Stimulated activated effector memory CD8-positive, alpha-beta T cell treated with anti-CD3 and anti-CD28 coated beads, Interleukin-12 subunit alpha, Interleukin-12 subunit beta, amount 100 ng/mL, for 72 hours (primary cell): ENCODE data around the gene CBL.
A peak's percentile ranks its signal among the peaks of the same experiment; 100 is the strongest.

Experiments used
- ATAC-seq: fragments of 150-1000 bp; cut with Tn5 transposase; 2 replicates; pipeline ENCODE4 v1.10.0; 2021
- DNase-seq, 2 donors: peaks; one replicate each; pipeline ENCODE4 v3.0.0; 2021 to 2022; ENCODE audit warnings: low spot score in 2 of 2
- H3K27ac Mint-ChIP-seq: one replicate; pipeline ENCODE4 v1.8.0; 2022; ENCODE audit warnings: mild to moderate bottlenecking, mixed read lengths
- H3K36me3 Mint-ChIP-seq: one replicate; pipeline ENCODE4 v1.8.0; 2022; ENCODE audit warnings: mild to moderate bottlenecking, mixed read lengths
- H3K4me1 Mint-ChIP-seq: one replicate; pipeline ENCODE4 v1.8.0; 2022; ENCODE audit warnings: mixed read lengths
- H3K4me3 Mint-ChIP-seq: one replicate; pipeline ENCODE4 v1.8.0; 2022; ENCODE audit warnings: mild to moderate bottlenecking, mixed read lengths
- H3K9me3 Mint-ChIP-seq: one replicate; pipeline ENCODE4 v1.8.0; 2022; ENCODE audit warnings: mixed read lengths

The CBL gene

GRCh38 chr11:119316729-119317591 lies 110.8 kb downstream of the CBL start, which contains the start of gene MCAM:
TSS of gene MCAM (minus strand) at chr11:119317130. CDS start at chr11:119317101, 29 bp downstream.
- peaks cover 11% of the 10 kb centered on the region for H3K36me3 Mint-ChIP-seq
- no peak for DNase-seq
- peaks cover 41% of the 10 kb centered on the region for H3K4me1 Mint-ChIP-seq
- H3K9me3 Mint-ChIP-seq: no peaks in the 10 kb centered on the region
- ATAC-seq: no peak
- peak within 1 kb of the TSS; percentile 82 for H3K4me3 Mint-ChIP-seq
- peak within 1 kb of the TSS; percentile 73 for H3K27ac Mint-ChIP-seq

GRCh38 chr11:119317592-119318239 lies 111.6 kb downstream of the CBL start:
- peaks cover 41% of the 10 kb centered on the region for H3K4me1 Mint-ChIP-seq
- DNase-seq (no peak), ATAC-seq (no peak)
- H3K36me3 Mint-ChIP-seq: peaks cover 5% of the 10 kb centered on the region
- H3K27ac Mint-ChIP-seq: no peak overlapping the region
- H3K4me3 Mint-ChIP-seq: peak overlapping the region; percentile 82
- H3K9me3 Mint-ChIP-seq: no peaks in the 10 kb centered on the region

- DNase-seq: no peak
- no peaks in the 10 kb centered on the region for H3K9me3 Mint-ChIP-seq
- H3K4me1 Mint-ChIP-seq: peaks cover 46% of the 10 kb centered on the region
- H3K27ac Mint-ChIP-seq: peak overlapping the region; percentile 82
- peak; percentile 71 for ATAC-seq
- peaks cover 5% of the 10 kb centered on the region for H3K36me3 Mint-ChIP-seq
- peak overlapping the region; percentile 82 for H3K4me3 Mint-ChIP-seq
These were observed 112.3 kb downstream of the CBL start for GRCh38 chr11:119318240-119319135.

- no peaks in the 10 kb centered on the region for H3K9me3 Mint-ChIP-seq
- peaks cover 50% of the 10 kb centered on the region for H3K4me1 Mint-ChIP-seq
- no peak for ATAC-seq
- peak overlapping the region; percentile 82 for H3K27ac Mint-ChIP-seq
- H3K36me3 Mint-ChIP-seq: peaks cover 5% of the 10 kb centered on the region
- DNase-seq: no peak
- H3K4me3 Mint-ChIP-seq: peak overlapping the region; percentile 82
These were observed 113.1 kb downstream of the CBL start for GRCh38 chr11:119319136-119319699.

GRCh38 chr11:119319700-119320239 lies 113.6 kb downstream of the CBL start:
- ATAC-seq (no peak), DNase-seq (no peak)
- H3K4me1 Mint-ChIP-seq: peaks cover 47% of the 10 kb centered on the region
- H3K4me3 Mint-ChIP-seq: peak overlapping the region; percentile 82
- no peaks in the 10 kb centered on the region for H3K9me3 Mint-ChIP-seq
- H3K27ac Mint-ChIP-seq: peak overlapping the region; percentile 77
- H3K36me3 Mint-ChIP-seq: peaks cover 5% of the 10 kb centered on the region

GRCh38 chr11:119320240-119320775 lies 114.2 kb downstream of the CBL start:
- peak overlapping the region; percentile 82 for H3K4me3 Mint-ChIP-seq
- ATAC-seq (no peak), DNase-seq (no peak)
- peaks cover 5% of the 10 kb centered on the region for H3K36me3 Mint-ChIP-seq
- H3K4me1 Mint-ChIP-seq: peaks cover 43% of the 10 kb centered on the region
- H3K9me3 Mint-ChIP-seq: no peaks in the 10 kb centered on the region
- H3K27ac Mint-ChIP-seq: peak overlapping the region; percentile 77

GRCh38 chr11:119320776-119321524 lies 114.8 kb downstream of the CBL start:
- Mint-ChIP-seq H3K4me3 (peak overlapping the region; percentile 82), H3K36me3 (peaks cover 5% of the 10 kb centered on the region), H3K27ac (peak overlapping the region; percentile 94), H3K9me3 (no peaks in the 10 kb centered on the region), H3K4me1 (peaks cover 37% of the 10 kb centered on the region)
- peak; percentile 59 to 85 for DNase-seq
- peak; percentile 73 for ATAC-seq

GRCh38 chr11:119322360-119322739 lies 116.2 kb downstream of the CBL start:
- DNase-seq (no peak), ATAC-seq (no peak)
- Mint-ChIP-seq H3K36me3 (peaks cover 5% of the 10 kb centered on the region), H3K9me3 (no peaks in the 10 kb centered on the region), H3K27ac (no peak overlapping the region), H3K4me3 (peak overlapping the region; percentile 82), H3K4me1 (peaks cover 36% of the 10 kb centered on the region)

GRCh38 chr11:119322921-119323531 lies 116.9 kb downstream of the CBL start:
- ATAC-seq (no peak), DNase-seq (peak in 1 of 2 donors; percentile 44)
- Mint-ChIP-seq H3K27ac (no peak overlapping the region), H3K4me3 (no peak overlapping the region), H3K9me3 (no peaks in the 10 kb centered on the region), H3K36me3 (peaks cover 5% of the 10 kb centered on the region), H3K4me1 (peaks cover 35% of the 10 kb centered on the region)

- peaks cover 5% of the 10 kb centered on the region for H3K36me3 Mint-ChIP-seq
- DNase-seq (peak; percentile 78 to 92), ATAC-seq (no peak)
- H3K9me3 Mint-ChIP-seq: no peaks in the 10 kb centered on the region
- peak overlapping the region; percentile 26 for H3K27ac Mint-ChIP-seq
- peaks cover 30% of the 10 kb centered on the region for H3K4me1 Mint-ChIP-seq
- H3K4me3 Mint-ChIP-seq: no peak overlapping the region
These were observed 117.4 kb downstream of the CBL start for GRCh38 chr11:119323532-119324033.

- Mint-ChIP-seq H3K9me3 (no peaks in the 10 kb centered on the region), H3K36me3 (no peaks in the 10 kb centered on the region), H3K4me1 (peaks cover 24% of the 10 kb centered on the region), H3K27ac (no peak overlapping the region), H3K4me3 (no peak overlapping the region)
- no peak for ATAC-seq
- DNase-seq: no peak
These were observed 118.0 kb downstream of the CBL start for GRCh38 chr11:119324189-119324588.

- Mint-ChIP-seq H3K4me3 (no peak overlapping the region), H3K4me1 (peaks cover 8% of the 10 kb centered on the region), H3K9me3 (no peaks in the 10 kb centered on the region), H3K36me3 (peaks cover 8% of the 10 kb centered on the region), H3K27ac (no peak overlapping the region)
- DNase-seq (no peak), ATAC-seq (no peak)
These were observed 123.2 kb downstream of the CBL start for GRCh38 chr11:119329320-119329719.

- no peak for ATAC-seq
- peaks cover 15% of the 10 kb centered on the region for H3K4me1 Mint-ChIP-seq
- no peak overlapping the region for H3K4me3 Mint-ChIP-seq
- peaks cover 16% of the 10 kb centered on the region for H3K36me3 Mint-ChIP-seq
- H3K27ac Mint-ChIP-seq: no peak overlapping the region
- DNase-seq: no peak
- no peaks in the 10 kb centered on the region for H3K9me3 Mint-ChIP-seq
These were observed 124.1 kb downstream of the CBL start for GRCh38 chr11:119330237-119330636.
